NB4 (cell line): ENCODE measurements around the gene CHPF.

Experiments used
- POLR2A ChIP-seq: IDR thresholded peaks from 2 replicates; pipeline ENCODE4 v1.6.1; 2011; ENCODE audit warnings: mild to moderate bottlenecking; ENCODE audit not compliant: insufficient read length; ENCODE audit errors: extremely low read depth
- TF ChIP-seq, protein P1 (sequence below): IDR thresholded peaks from one replicate; pipeline ENCODE4 v1.5.1; 2012; ENCODE audit warnings: low read depth, low read length
- TF ChIP-seq, protein P2 (sequence below): IDR thresholded peaks from 2 replicates; pipeline ENCODE4 v1.6.1; 2011; ENCODE audit warnings: low read depth, low read length

- TF ChIP-seq, protein P1, sequence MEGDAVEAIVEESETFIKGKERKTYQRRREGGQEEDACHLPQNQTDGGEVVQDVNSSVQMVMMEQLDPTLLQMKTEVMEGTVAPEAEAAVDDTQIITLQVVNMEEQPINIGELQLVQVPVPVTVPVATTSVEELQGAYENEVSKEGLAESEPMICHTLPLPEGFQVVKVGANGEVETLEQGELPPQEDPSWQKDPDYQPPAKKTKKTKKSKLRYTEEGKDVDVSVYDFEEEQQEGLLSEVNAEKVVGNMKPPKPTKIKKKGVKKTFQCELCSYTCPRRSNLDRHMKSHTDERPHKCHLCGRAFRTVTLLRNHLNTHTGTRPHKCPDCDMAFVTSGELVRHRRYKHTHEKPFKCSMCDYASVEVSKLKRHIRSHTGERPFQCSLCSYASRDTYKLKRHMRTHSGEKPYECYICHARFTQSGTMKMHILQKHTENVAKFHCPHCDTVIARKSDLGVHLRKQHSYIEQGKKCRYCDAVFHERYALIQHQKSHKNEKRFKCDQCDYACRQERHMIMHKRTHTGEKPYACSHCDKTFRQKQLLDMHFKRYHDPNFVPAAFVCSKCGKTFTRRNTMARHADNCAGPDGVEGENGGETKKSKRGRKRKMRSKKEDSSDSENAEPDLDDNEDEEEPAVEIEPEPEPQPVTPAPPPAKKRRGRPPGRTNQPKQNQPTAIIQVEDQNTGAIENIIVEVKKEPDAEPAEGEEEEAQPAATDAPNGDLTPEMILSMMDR: no peak
- no peak for TF ChIP-seq POLR2A
- TF ChIP-seq, protein P2, sequence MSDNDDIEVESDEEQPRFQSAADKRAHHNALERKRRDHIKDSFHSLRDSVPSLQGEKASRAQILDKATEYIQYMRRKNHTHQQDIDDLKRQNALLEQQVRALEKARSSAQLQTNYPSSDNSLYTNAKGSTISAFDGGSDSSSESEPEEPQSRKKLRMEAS: no peak
Measured at GRCh38 chr2:219567131-219567530, 23.5 kb upstream of the CHPF start.
